ENCODE data around the gene DOK7.
"Not testable (repeated sequence)": the region's sequence is repeated elsewhere in the genome, so short reads cannot be mapped to it uniquely, and the experiment has no call there.

DOK7 gene

GRCh38 chr4:3530051-3530450, 66.9 kb downstream of the DOK7 start:
- DNase-seq (ENCODE audit: extremely low read depth in 1 of 2, low read depth in 1 of 2) = no peak

- DNase-seq (ENCODE audit: extremely low read depth in 1 of 2, low read depth in 1 of 2) = no peak
Observed at GRCh38 chr4:3530663-3531254, 67.7 kb downstream of the DOK7 start.

GRCh38 chr4:3531318-3531878, 68.3 kb downstream of the DOK7 start:
- DNase-seq (ENCODE audit: extremely low read depth in 1 of 2, low read depth in 1 of 2) = no peak

- peak; percentile 78 to 79 for DNase-seq (ENCODE audit: extremely low read depth in 1 of 2, low read depth in 1 of 2)
Observed at GRCh38 chr4:3531879-3532750, 69.0 kb downstream of the DOK7 start, which contains the start of gene LRPAP1. TSS of gene LRPAP1 (minus strand) at chr4:3532422. CDS start at chr4:3532412, 10 bp downstream.

- no peak for DNase-seq (ENCODE audit: extremely low read depth in 1 of 2, low read depth in 1 of 2)
Observed at GRCh38 chr4:3532751-3533422, 69.8 kb downstream of the DOK7 start.

GRCh38 chr4:3533423-3533820, 70.3 kb downstream of the DOK7 start:
- no peak for DNase-seq (ENCODE audit: extremely low read depth in 1 of 2, low read depth in 1 of 2)

- DNase-seq (ENCODE audit: extremely low read depth in 1 of 2, low read depth in 1 of 2) = not testable (repeated sequence)
Observed at GRCh38 chr4:3535812-3536211, 72.7 kb downstream of the DOK7 start.

- DNase-seq (ENCODE audit: extremely low read depth in 1 of 2, low read depth in 1 of 2) = not testable (repeated sequence)
Observed at GRCh38 chr4:3538906-3539305, 75.8 kb downstream of the DOK7 start.

- DNase-seq (ENCODE audit: extremely low read depth in 1 of 2, low read depth in 1 of 2) = not testable (repeated sequence)
Observed at GRCh38 chr4:3543415-3543814, 80.3 kb downstream of the DOK7 start.
